CD8-positive, alpha-beta memory T cell (primary cell): ENCODE measurements around the gene PRSS57. TPM values are rescaled to one million over a fixed set of nuclear protein-coding genes. Genes with fewer than 3 reads are reported as not detected.
A peak's percentile ranks its signal among the peaks of the same experiment; 100 is the strongest.

ENCODE experiments used
- CTCF ChIA-PET: fragments of 350-600 bp; sonication (Branson Sonifier 250); formaldehyde crosslinking; loops from one replicate; lab custom pipeline; 2021; ENCODE audit warnings: antibody characterized with exemption; lab: Charles Lee
- POLR2A ChIA-PET: fragments of 350-600 bp; sonication (Branson Sonifier 250); formaldehyde crosslinking; loops from one replicate; lab custom pipeline; 2021; ENCODE audit warnings: antibody characterized with exemption; lab: Charles Lee
- DNase-seq, 5 donors: peaks; one replicate each; pipeline versions ENCODE4 v3.0.0 to v3.0.0-alpha.2; 2020 to 2022; ENCODE audit warnings: mixed read lengths in 1 of 5
- H3K27ac ChIP-seq: one replicate; pipeline ENCODE4 v1.7.0; 2013; ENCODE audit warnings: low read depth, mild to moderate bottlenecking, low read length, moderate library complexity
- H3K27me3 ChIP-seq: 2 replicates; pipeline ENCODE4 v1.7.0; 2013; ENCODE audit warnings: low read length, mild to moderate bottlenecking; ENCODE audit not compliant: insufficient read depth, poor library complexity, severe bottlenecking
- H3K36me3 ChIP-seq: 2 replicates; pipeline ENCODE4 v1.7.0; 2013; ENCODE audit warnings: mild to moderate bottlenecking, low read length, moderate library complexity; ENCODE audit not compliant: insufficient read depth
- H3K4me1 ChIP-seq: 2 replicates; pipeline ENCODE4 v1.7.0; 2013; ENCODE audit warnings: mild to moderate bottlenecking, low read length, moderate library complexity; ENCODE audit not compliant: insufficient read depth
- H3K4me3 ChIP-seq: 2 replicates; pipeline ENCODE4 v1.7.0; 2013; ENCODE audit warnings: mild to moderate bottlenecking, low read length
- H3K9me3 ChIP-seq: 2 replicates; pipeline ENCODE4 v1.7.0; 2013; ENCODE audit warnings: mild to moderate bottlenecking, low read length
- H3K27ac Mint-ChIP-seq, 8 donors: one replicate each; pipeline ENCODE4 v1.8.0; 2020 to 2021; ENCODE audit warnings: mixed read lengths in 8 of 8, mild to moderate bottlenecking in 6 of 8, inconsistent platforms in 3 of 8, moderate library complexity in 3 of 8
- H3K27me3 Mint-ChIP-seq, 2 donors: one replicate each; pipeline ENCODE4 v1.8.0; 2020 to 2021; ENCODE audit warnings: mixed read lengths in 2 of 2, mild to moderate bottlenecking in 1 of 2, moderate library complexity in 1 of 2
- H3K36me3 Mint-ChIP-seq, 3 donors: one replicate each; pipeline ENCODE4 v1.8.0; 2020 to 2021; ENCODE audit warnings: mixed read lengths in 3 of 3, inconsistent platforms in 1 of 3, mild to moderate bottlenecking in 1 of 3
- H3K4me1 Mint-ChIP-seq, 3 donors: one replicate each; pipeline ENCODE4 v1.8.0; 2020 to 2021; ENCODE audit warnings: mixed read lengths in 3 of 3, inconsistent platforms in 1 of 3, mild to moderate bottlenecking in 1 of 3
- H3K4me3 Mint-ChIP-seq, 7 donors: one replicate each; pipeline ENCODE4 v1.8.0; 2020 to 2021; ENCODE audit warnings: mixed read lengths in 7 of 7, mild to moderate bottlenecking in 6 of 7, moderate library complexity in 4 of 7, inconsistent platforms in 2 of 7
- H3K9me3 Mint-ChIP-seq, 5 donors: one replicate each; pipeline ENCODE4 v1.8.0; 2020 to 2022; ENCODE audit warnings: mixed read lengths in 5 of 5, mild to moderate bottlenecking in 3 of 5, moderate library complexity in 2 of 5, inconsistent platforms in 1 of 5
- polyA plus RNA-seq: library from polyadenylated mRNA; unstranded; fragments of 300-500 nt; fragmentation: Illumina TruSeq; gene quantifications from one replicate; pipeline ENCODE4 v1.2.3, GENCODE V29; 2021
- total RNA-seq, 2 experiments: library from RNA; stranded (reverse); gene quantifications; one replicate each; pipeline ENCODE4 v1.2.3, GENCODE V29; 2021

The PRSS57 gene
- total and polyA plus RNA-seq, 3 experiments from 2014 or later, result not detected

GRCh38 chr19:652467-653389 is 42.5 kb downstream of the PRSS57 start:
- DNase-seq, result no peak
- ChIA-PET CTCF (no interaction called here), POLR2A (no interaction called here)
- Histone ChIP-seq H3K27me3 (no peaks in the 10 kb centered on the region), H3K27ac (no peak overlapping the region), H3K4me3 (no peak overlapping the region), H3K4me1 (peaks cover 24% of the 10 kb centered on the region), H3K9me3 (no peaks in the 10 kb centered on the region), H3K36me3 (peaks cover 14% of the 10 kb centered on the region)
- H3K27me3 Mint-ChIP-seq, result no peaks in the 10 kb centered on the region
- peak overlapping the region in 1 of 7 donors; percentile 23 for H3K4me3 Mint-ChIP-seq
- peaks cover 0 to 69% (median 2%) of the 10 kb centered on the region in 3 donors for H3K36me3 Mint-ChIP-seq
- no peaks in the 10 kb centered on the region for H3K9me3 Mint-ChIP-seq
- peaks cover 27 to 47% (median 28%) of the 10 kb centered on the region in 3 donors for H3K4me1 Mint-ChIP-seq
- H3K27ac Mint-ChIP-seq, result peak overlapping the region in 1 of 8 donors; percentile 32

- ChIA-PET POLR2A (no interaction called here), CTCF (no interaction called here)
- Mint-ChIP-seq H3K27ac (no peak overlapping the region), H3K9me3 (no peaks in the 10 kb centered on the region), H3K36me3 (peaks cover 0 to 65% (median 2%) of the 10 kb centered on the region in 3 donors), H3K4me1 (peaks cover 19 to 39% (median 23%) of the 10 kb centered on the region in 3 donors), H3K27me3 (no peaks in the 10 kb centered on the region), H3K4me3 (no peak overlapping the region)
- H3K27ac ChIP-seq, result no peak overlapping the region
- no peak for DNase-seq
- H3K4me3 ChIP-seq, result no peak overlapping the region
- peaks cover 14% of the 10 kb centered on the region for H3K36me3 ChIP-seq
- H3K9me3 ChIP-seq, result no peaks in the 10 kb centered on the region
- no peaks in the 10 kb centered on the region for H3K27me3 ChIP-seq
- peaks cover 17% of the 10 kb centered on the region for H3K4me1 ChIP-seq
These were observed 43.3 kb downstream of the PRSS57 start for GRCh38 chr19:651991-652390.

- H3K4me1 Mint-ChIP-seq, result peaks cover 15 to 32% (median 19%) of the 10 kb centered on the region in 3 donors
- Histone ChIP-seq H3K27ac (no peak overlapping the region), H3K27me3 (no peaks in the 10 kb centered on the region), H3K36me3 (peaks cover 14% of the 10 kb centered on the region), H3K4me1 (peaks cover 14% of the 10 kb centered on the region), H3K4me3 (no peak overlapping the region), H3K9me3 (no peaks in the 10 kb centered on the region)
- no peak overlapping the region for H3K4me3 Mint-ChIP-seq
- peak in 1 of 5 donors; percentile 42 for DNase-seq
- H3K9me3 Mint-ChIP-seq, result no peaks in the 10 kb centered on the region
- CTCF ChIA-PET, result no interaction called here
- peak overlapping the region in 1 of 8 donors; percentile 50 for H3K27ac Mint-ChIP-seq
- H3K27me3 Mint-ChIP-seq, result no peaks in the 10 kb centered on the region
- peaks cover 0 to 67% (median 2%) of the 10 kb centered on the region in 3 donors for H3K36me3 Mint-ChIP-seq
- POLR2A ChIA-PET, result interaction anchor here (0.6 kb wide), 1 partner anchor 28 kb away, joined by 10 read pairs; no protein-coding TSS in a partner anchor
These were observed 44.0 kb downstream of the PRSS57 start for GRCh38 chr19:651114-651818.

GRCh38 chr19:650121-650520 is 45.1 kb downstream of the PRSS57 start:
- Histone ChIP-seq H3K27me3 (no peaks in the 10 kb centered on the region), H3K9me3 (no peaks in the 10 kb centered on the region), H3K4me1 (peaks cover 3% of the 10 kb centered on the region), H3K27ac (no peak overlapping the region), H3K4me3 (no peak overlapping the region), H3K36me3 (peaks cover 14% of the 10 kb centered on the region)
- no peak for DNase-seq
- H3K9me3 Mint-ChIP-seq, result no peaks in the 10 kb centered on the region
- ChIA-PET POLR2A (interaction anchor here (1.3 kb wide), 1 partner anchor 10 kb away, joined by 6 read pairs; no protein-coding TSS in a partner anchor), CTCF (no interaction called here)
- no peak overlapping the region for H3K27ac Mint-ChIP-seq
- no peaks in the 10 kb centered on the region for H3K27me3 Mint-ChIP-seq
- no peak overlapping the region for H3K4me3 Mint-ChIP-seq
- peaks cover 0 to 66% (median 0%) of the 10 kb centered on the region in 3 donors for H3K36me3 Mint-ChIP-seq
- peaks cover 4 to 21% (median 9%) of the 10 kb centered on the region in 3 donors for H3K4me1 Mint-ChIP-seq

- Mint-ChIP-seq H3K27ac (peak overlapping the region in 2 of 8 donors; percentile 69 to 84), H3K27me3 (no peaks in the 10 kb centered on the region), H3K9me3 (no peaks in the 10 kb centered on the region), H3K36me3 (peaks cover 0 to 65% (median 0%) of the 10 kb centered on the region in 3 donors), H3K4me3 (no peak overlapping the region), H3K4me1 (peaks cover 0 to 14% (median 5%) of the 10 kb centered on the region in 3 donors)
- POLR2A ChIA-PET, result interaction anchor here (1.3 kb wide), 1 partner anchor 11 kb away, joined by 6 read pairs; no protein-coding TSS in a partner anchor
- Histone ChIP-seq H3K27ac (no peak overlapping the region), H3K4me3 (no peak overlapping the region), H3K9me3 (no peaks in the 10 kb centered on the region), H3K4me1 (no peaks in the 10 kb centered on the region), H3K27me3 (no peaks in the 10 kb centered on the region), H3K36me3 (peaks cover 14% of the 10 kb centered on the region)
- DNase-seq, result peak in 1 of 5 donors; percentile 39
- CTCF ChIA-PET, result interaction anchor here (1.2 kb wide), 1 partner anchor 12 kb away, joined by 3 read pairs; no protein-coding TSS in a partner anchor
These were observed 46.1 kb downstream of the PRSS57 start for GRCh38 chr19:648904-649801.

GRCh38 chr19:648305-648704 is 46.9 kb downstream of the PRSS57 start:
- H3K36me3 ChIP-seq, result peaks cover 10% of the 10 kb centered on the region

More at GRCh38 chr19:648305-648704, 46.9 kb downstream of the PRSS57 start:
- H3K9me3 Mint-ChIP-seq, result no peaks in the 10 kb centered on the region
- ChIA-PET CTCF (interaction anchor here (1.2 kb wide), 1 partner anchor 13 kb away, joined by 3 read pairs; no protein-coding TSS in a partner anchor), POLR2A (no interaction called here)
- H3K27ac ChIP-seq, result no peak overlapping the region
- no peak for DNase-seq
- peaks cover 0 to 58% (median 0%) of the 10 kb centered on the region in 3 donors for H3K36me3 Mint-ChIP-seq
- no peaks in the 10 kb centered on the region for H3K27me3 ChIP-seq
- H3K27ac Mint-ChIP-seq, result peak overlapping the region in 1 of 8 donors; percentile 69
- no peaks in the 10 kb centered on the region for H3K9me3 ChIP-seq
- no peak overlapping the region for H3K4me3 ChIP-seq
- H3K4me1 Mint-ChIP-seq, result peaks cover 0 to 6% (median 2%) of the 10 kb centered on the region in 3 donors
- no peaks in the 10 kb centered on the region for H3K4me1 ChIP-seq
- no peaks in the 10 kb centered on the region for H3K27me3 Mint-ChIP-seq
- no peak overlapping the region for H3K4me3 Mint-ChIP-seq
